HEK293 (cell line): ENCODE data around the gene C2CD4A.

ENCODE experiments used
- CTCF ChIA-PET: fragments of 350-600 bp; formaldehyde crosslinking; extraction: SDS; loops from one replicate; lab custom pipeline; 2021; ENCODE audit warnings: antibody characterized with exemption; lab: Yijun Ruan, JAX
- POLR2A ChIA-PET: fragments of 300-600 bp; formaldehyde crosslinking; extraction: SDS; loops from one replicate; lab custom pipeline; 2020; ENCODE audit warnings: antibody characterized with exemption, inconsistent platforms; lab: Yijun Ruan, JAX
- H3K27ac ChIP-seq: fragments of 200-500 bp; sonication (Bioruptor generic); 2 replicates; pipeline ENCODE4 v1.5.1; 2014; ENCODE audit warnings: low read depth, low read length, control low read depth, inconsistent platforms; ENCODE audit errors: extremely low read depth
- H3K36me3 ChIP-seq, 2 experiments: fragments of 200-500 bp in 1 of 2; sonication (Bioruptor generic) in 1 of 2; 1 replicate in 1 of 2; 2 replicates in 1 of 2; pipeline ENCODE4 v1.5.1; 2014 to 2017; ENCODE audit warnings: inconsistent platforms in 2 of 2, low read length in 2 of 2; ENCODE audit not compliant: control insufficient read depth in 2 of 2, insufficient read depth in 1 of 2
- H3K4me1 ChIP-seq: fragments of 200-500 bp; sonication (Bioruptor generic); 2 replicates; pipeline ENCODE4 v1.5.1; 2014; ENCODE audit warnings: mild to moderate bottlenecking, low read length, inconsistent platforms; ENCODE audit not compliant: control insufficient read depth, insufficient read depth
- H3K4me3 ChIP-seq: 2 replicates; pipeline ENCODE4 v1.5.1; 2011; ENCODE audit warnings: low read depth, mild to moderate bottlenecking, control low read depth, low read length, moderate library complexity
- H3K9me3 ChIP-seq: fragments of 200-500 bp; sonication (Bioruptor generic); 2 replicates; pipeline ENCODE4 v1.5.1; 2014; ENCODE audit warnings: low read depth, low read length, inconsistent platforms; ENCODE audit not compliant: control insufficient read depth, insufficient read depth
- BCL11A ChIP-seq: fragments of 450-650 bp; formaldehyde crosslinking; IDR thresholded peaks from 2 replicates; pipeline ENCODE4 v1.5.1; 2016; ENCODE audit warnings: low read depth, missing biosample characterization, missing genetic modification characterization
- HOXC10 ChIP-seq: sonication (generic); formaldehyde crosslinking; IDR thresholded peaks from 2 replicates; pipeline ENCODE4 v1.8.1; 2023; ENCODE audit warnings: mild to moderate bottlenecking, missing genetic modification reagents
- KLF8 ChIP-seq: fragments of 450-650 bp; formaldehyde crosslinking; IDR thresholded peaks from 2 replicates; pipeline ENCODE4 v1.5.1; 2016; ENCODE audit warnings: missing biosample characterization, missing genetic modification characterization
- MEIS1 ChIP-seq: sonication (generic); formaldehyde crosslinking; IDR thresholded peaks from 2 replicates; pipeline ENCODE4 v1.8.1; 2022; ENCODE audit warnings: missing genetic modification reagents, mild to moderate bottlenecking, borderline replicate concordance
- ZNF221 ChIP-seq: fragments of 450-650 bp; formaldehyde crosslinking; IDR thresholded peaks from 2 replicates; pipeline ENCODE4 v1.5.1; 2017; ENCODE audit warnings: missing biosample characterization, missing genetic modification characterization, borderline replicate concordance
- ZNF239 ChIP-seq: fragments of 450-650 bp; formaldehyde crosslinking; IDR thresholded peaks from 2 replicates; pipeline ENCODE4 v1.5.1; 2016; ENCODE audit warnings: missing biosample characterization, missing genetic modification characterization
- ZNF514 ChIP-seq: fragments of 450-650 bp; formaldehyde crosslinking; IDR thresholded peaks from 2 replicates; pipeline ENCODE4 v1.5.1; 2016; ENCODE audit warnings: missing biosample characterization, missing genetic modification characterization
- ZNF521 ChIP-seq: fragments of 450-650 bp; formaldehyde crosslinking; IDR thresholded peaks from 2 replicates; pipeline ENCODE4 v1.5.1; 2017; ENCODE audit warnings: missing biosample characterization, mild to moderate bottlenecking, missing genetic modification characterization
- ZNF529 ChIP-seq: fragments of 450-650 bp; formaldehyde crosslinking; IDR thresholded peaks from 2 replicates; pipeline ENCODE4 v1.5.1; 2017; ENCODE audit warnings: missing genetic modification characterization, missing biosample characterization; ENCODE audit not compliant: insufficient replicate concordance
- ZNF623 ChIP-seq: fragments of 450-650 bp; formaldehyde crosslinking; IDR thresholded peaks from 2 replicates; pipeline ENCODE4 v1.5.1; 2016; ENCODE audit warnings: missing biosample characterization, missing genetic modification characterization
- ZNF629 ChIP-seq: fragments of 450-650 bp; formaldehyde crosslinking; IDR thresholded peaks from 2 replicates; pipeline ENCODE4 v1.5.1; 2017; ENCODE audit warnings: missing biosample characterization, missing genetic modification characterization
- ZNF670 ChIP-seq: fragments of 450-650 bp; formaldehyde crosslinking; IDR thresholded peaks from 2 replicates; pipeline ENCODE4 v1.5.1; 2016; ENCODE audit warnings: missing biosample characterization, missing genetic modification characterization, low read depth
- ZNF785 ChIP-seq: fragments of 450-650 bp; formaldehyde crosslinking; IDR thresholded peaks from 2 replicates; pipeline ENCODE4 v1.5.1; 2016; ENCODE audit warnings: missing biosample characterization, missing genetic modification characterization
- TF ChIP-seq, protein P1 (sequence below): fragments of 450-650 bp; formaldehyde crosslinking; IDR thresholded peaks from 2 replicates; pipeline ENCODE4 v1.5.1; 2016; ENCODE audit warnings: missing biosample characterization, missing genetic modification characterization
- TF ChIP-seq, protein P2 (sequence below): fragments of 450-650 bp; formaldehyde crosslinking; IDR thresholded peaks from 2 replicates; pipeline ENCODE4 v1.5.1; 2016; ENCODE audit warnings: missing biosample characterization, missing genetic modification characterization
- TF ChIP-seq, protein P3 (sequence below): fragments of 450-650 bp; formaldehyde crosslinking; IDR thresholded peaks from 2 replicates; pipeline ENCODE4 v1.5.1; 2017; ENCODE audit warnings: missing biosample characterization, missing genetic modification characterization
- TF ChIP-seq, protein P4 (sequence below): fragments of 450-650 bp; formaldehyde crosslinking; IDR thresholded peaks from 2 replicates; pipeline ENCODE4 v1.5.1; 2016; ENCODE audit warnings: missing biosample characterization, missing genetic modification characterization
- TF ChIP-seq, protein P5 (sequence below): fragments of 450-650 bp; formaldehyde crosslinking; IDR thresholded peaks from 2 replicates; pipeline ENCODE4 v1.5.1; 2016; ENCODE audit warnings: missing biosample characterization, missing genetic modification characterization

C2CD4A gene

DNA sequence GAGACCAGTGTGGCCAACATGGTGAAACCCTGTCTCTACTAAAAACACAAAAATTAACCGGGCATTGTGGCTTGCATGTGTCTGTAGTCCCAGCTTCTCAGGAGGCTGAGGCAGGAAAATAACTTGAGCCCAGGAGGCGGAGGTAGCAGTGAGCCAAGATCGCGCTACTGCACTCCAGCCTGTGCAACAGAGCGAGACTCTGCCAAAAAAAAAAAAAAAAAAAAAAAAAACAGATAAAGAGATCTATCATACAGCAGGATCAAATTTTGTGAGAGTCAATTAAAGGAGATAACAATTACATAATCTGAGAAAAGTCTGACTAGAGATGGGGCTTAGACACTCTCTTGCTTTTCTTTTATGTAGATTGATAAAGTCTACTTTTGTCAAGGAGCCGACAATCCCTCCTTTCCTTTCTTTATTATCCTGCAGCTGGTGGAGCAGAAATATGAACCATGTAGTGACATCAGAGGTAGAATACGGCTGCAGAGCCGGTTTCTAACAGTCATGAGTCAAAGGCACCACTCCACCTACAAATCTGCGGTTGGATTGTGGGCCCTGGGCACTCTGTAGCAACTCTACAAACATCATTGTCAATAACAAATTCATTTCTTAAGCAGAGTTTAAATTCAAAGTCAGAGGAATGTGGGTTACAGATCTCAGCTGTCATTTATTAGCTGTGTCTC lies 9.0 kb downstream of the C2CD4A start:
- H3K4me1 ChIP-seq, result no peaks in the 10 kb centered on the region; the same call in 1 of the 2 replicates
- H3K27ac ChIP-seq, result no peak overlapping the region
- H3K4me3 ChIP-seq, result no peak overlapping the region
- TF ChIP-seq BCL11A (tag by site-specific recombination), result no peak
- TF ChIP-seq, protein P1, sequence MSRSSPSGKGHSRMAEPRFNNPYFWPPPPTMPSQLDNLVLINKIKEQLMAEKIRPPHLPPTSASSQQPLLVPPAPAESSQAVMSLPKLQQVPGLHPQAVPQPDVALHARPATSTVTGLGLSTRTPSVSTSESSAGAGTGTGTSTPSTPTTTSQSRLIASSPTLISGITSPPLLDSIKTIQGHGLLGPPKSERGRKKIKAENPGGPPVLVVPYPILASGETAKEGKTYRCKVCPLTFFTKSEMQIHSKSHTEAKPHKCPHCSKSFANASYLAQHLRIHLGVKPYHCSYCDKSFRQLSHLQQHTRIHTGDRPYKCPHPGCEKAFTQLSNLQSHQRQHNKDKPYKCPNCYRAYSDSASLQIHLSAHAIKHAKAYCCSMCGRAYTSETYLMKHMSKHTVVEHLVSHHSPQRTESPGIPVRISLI (tag by site-specific recombination), result peak; percentile 57; the same call in 1 of the 2 replicates
- TF ChIP-seq ZNF629 (tag by site-specific recombination), result no peak
- CTCF ChIA-PET, result interaction anchor here (0.6 to 1.5 kb wide), 3 partner anchors 16 to 178 kb away, joined by 3 to 4 read pairs (median 3); partner anchors contain the start of gene VPS13C
- POLR2A ChIA-PET, result interaction anchor here (1.5 kb wide), 1 partner anchor 9 kb away, joined by 3 read pairs; the partner anchor contains the start of gene C2CD4A
- H3K9me3 ChIP-seq, result no peaks in the 10 kb centered on the region
- H3K36me3 ChIP-seq, result no peaks in the 10 kb centered on the region

DNA sequence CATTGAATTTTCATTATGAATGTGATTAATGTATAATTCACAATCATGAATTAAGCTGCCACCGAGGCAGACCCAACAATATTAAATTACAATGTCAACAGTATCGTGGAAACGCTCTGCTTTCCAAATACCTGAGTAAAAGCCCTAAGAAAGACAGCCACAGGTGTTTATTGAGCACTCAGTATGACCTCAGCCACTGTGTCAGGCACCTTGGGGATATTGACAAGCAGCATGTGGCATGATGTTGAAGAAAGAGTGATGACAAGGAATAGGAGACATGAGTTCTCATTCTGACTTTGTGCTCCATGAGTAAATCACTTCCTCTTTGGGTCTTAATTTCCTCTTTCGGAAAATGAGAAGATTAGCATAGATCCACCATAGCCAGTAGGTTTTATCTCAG lies 12.8 kb downstream of the C2CD4A start:
- H3K4me3 ChIP-seq, result no peak overlapping the region
- no peaks in the 10 kb centered on the region for H3K36me3 ChIP-seq
- POLR2A ChIA-PET, result no interaction called here
- no peaks in the 10 kb centered on the region for H3K9me3 ChIP-seq
- CTCF ChIA-PET, result no interaction called here
- H3K4me1 ChIP-seq, result no peaks in the 10 kb centered on the region; the same call in 1 of the 2 replicates
- no peak overlapping the region for H3K27ac ChIP-seq
- no peak for TF ChIP-seq ZNF521 (tag by site-specific recombination)

DNA sequence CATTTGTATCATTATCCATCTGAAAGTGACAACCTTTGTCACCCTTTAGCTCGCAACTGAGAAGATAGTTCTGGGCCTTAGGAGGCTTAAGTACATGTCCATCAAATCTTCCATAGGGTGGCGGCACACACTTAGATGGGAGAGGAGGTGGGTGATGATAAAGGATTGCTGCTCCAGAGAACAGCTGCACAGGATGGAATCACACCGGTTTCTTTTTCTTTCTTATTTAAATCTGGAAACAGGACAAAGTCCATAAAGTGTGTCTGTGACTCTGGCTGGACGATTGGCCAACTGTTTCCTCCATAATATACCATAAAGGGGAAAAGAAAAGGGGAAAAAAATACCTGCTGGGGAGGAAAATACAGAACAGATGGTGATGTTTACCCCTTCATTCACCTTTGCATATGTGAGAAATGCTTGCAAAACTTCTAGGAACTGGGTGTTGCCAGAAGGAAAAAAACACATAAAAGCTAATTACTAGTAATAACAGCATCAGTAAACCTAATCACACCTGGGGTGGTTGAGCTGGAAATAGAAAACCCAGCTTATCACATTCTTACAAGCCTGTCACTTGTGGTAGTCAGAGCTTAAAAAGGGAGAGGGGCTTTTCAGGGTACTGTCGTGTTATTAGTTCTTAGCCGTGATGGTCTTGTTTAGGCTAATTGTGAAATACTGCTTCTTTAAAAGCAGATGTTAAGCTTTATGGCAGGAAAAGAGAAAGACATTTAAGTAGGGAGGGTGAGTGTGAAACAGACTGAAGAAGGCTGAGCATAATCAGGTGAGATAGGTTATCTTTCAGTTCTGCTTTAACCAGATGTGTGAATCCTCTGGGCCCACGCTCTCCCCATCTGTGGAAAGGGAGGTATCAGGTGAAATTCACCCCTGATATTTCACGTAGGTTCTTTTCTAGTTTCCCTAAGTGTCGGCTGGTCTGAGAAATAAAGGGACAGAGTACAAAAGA lies 16.7 kb downstream of the C2CD4A start:
- Histone ChIP-seq H3K9me3 (no peaks in the 10 kb centered on the region), H3K4me3 (no peak overlapping the region), H3K36me3 (no peaks in the 10 kb centered on the region), H3K27ac (no peak overlapping the region), H3K4me1 (no peaks in the 10 kb centered on the region)
- POLR2A ChIA-PET, result no interaction called here
- CTCF ChIA-PET, result interaction anchor here (0.8 to 1.4 kb wide), 3 partner anchors 9 to 490 kb away, joined by 4 read pairs; no protein-coding TSS in a partner anchor
- no peak for TF ChIP-seq ZNF623 (tag by site-specific recombination)
- no peak for TF ChIP-seq ZNF670 (tag by site-specific recombination)
- no peak for TF ChIP-seq ZNF239 (tag by site-specific recombination)
- TF ChIP-seq ZNF514, result no peak
- no peak for TF ChIP-seq ZNF221 (tag by site-specific recombination)
- TF ChIP-seq, protein P2, sequence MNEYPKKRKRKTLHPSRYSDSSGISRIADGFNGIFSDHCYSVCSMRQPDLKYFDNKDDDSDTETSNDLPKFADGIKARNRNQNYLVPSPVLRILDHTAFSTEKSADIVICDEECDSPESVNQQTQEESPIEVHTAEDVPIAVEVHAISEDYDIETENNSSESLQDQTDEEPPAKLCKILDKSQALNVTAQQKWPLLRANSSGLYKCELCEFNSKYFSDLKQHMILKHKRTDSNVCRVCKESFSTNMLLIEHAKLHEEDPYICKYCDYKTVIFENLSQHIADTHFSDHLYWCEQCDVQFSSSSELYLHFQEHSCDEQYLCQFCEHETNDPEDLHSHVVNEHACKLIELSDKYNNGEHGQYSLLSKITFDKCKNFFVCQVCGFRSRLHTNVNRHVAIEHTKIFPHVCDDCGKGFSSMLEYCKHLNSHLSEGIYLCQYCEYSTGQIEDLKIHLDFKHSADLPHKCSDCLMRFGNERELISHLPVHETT, result no peak
- TF ChIP-seq, protein P3, sequence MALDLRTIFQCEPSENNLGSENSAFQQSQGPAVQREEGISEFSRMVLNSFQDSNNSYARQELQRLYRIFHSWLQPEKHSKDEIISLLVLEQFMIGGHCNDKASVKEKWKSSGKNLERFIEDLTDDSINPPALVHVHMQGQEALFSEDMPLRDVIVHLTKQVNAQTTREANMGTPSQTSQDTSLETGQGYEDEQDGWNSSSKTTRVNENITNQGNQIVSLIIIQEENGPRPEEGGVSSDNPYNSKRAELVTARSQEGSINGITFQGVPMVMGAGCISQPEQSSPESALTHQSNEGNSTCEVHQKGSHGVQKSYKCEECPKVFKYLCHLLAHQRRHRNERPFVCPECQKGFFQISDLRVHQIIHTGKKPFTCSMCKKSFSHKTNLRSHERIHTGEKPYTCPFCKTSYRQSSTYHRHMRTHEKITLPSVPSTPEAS (tag by site-specific recombination), result no peak
- no peak for TF ChIP-seq ZNF529
- no peak for TF ChIP-seq MEIS1 (CRISPR knock-in tag)
- TF ChIP-seq KLF8 (tag by site-specific recombination), result no peak
- no peak for TF ChIP-seq ZNF785
- TF ChIP-seq, protein P4, sequence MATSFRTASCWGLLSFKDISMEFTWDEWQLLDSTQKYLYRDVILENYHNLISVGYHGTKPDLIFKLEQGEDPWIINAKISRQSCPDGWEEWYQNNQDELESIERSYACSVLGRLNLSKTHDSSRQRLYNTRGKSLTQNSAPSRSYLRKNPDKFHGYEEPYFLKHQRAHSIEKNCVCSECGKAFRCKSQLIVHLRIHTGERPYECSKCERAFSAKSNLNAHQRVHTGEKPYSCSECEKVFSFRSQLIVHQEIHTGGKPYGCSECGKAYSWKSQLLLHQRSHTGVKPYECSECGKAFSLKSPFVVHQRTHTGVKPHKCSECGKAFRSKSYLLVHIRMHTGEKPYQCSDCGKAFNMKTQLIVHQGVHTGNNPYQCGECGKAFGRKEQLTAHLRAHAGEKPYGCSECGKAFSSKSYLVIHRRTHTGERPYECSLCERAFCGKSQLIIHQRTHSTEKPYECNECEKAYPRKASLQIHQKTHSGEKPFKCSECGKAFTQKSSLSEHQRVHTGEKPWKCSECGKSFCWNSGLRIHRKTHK (tag by site-specific recombination), result no peak
- TF ChIP-seq, protein P5, sequence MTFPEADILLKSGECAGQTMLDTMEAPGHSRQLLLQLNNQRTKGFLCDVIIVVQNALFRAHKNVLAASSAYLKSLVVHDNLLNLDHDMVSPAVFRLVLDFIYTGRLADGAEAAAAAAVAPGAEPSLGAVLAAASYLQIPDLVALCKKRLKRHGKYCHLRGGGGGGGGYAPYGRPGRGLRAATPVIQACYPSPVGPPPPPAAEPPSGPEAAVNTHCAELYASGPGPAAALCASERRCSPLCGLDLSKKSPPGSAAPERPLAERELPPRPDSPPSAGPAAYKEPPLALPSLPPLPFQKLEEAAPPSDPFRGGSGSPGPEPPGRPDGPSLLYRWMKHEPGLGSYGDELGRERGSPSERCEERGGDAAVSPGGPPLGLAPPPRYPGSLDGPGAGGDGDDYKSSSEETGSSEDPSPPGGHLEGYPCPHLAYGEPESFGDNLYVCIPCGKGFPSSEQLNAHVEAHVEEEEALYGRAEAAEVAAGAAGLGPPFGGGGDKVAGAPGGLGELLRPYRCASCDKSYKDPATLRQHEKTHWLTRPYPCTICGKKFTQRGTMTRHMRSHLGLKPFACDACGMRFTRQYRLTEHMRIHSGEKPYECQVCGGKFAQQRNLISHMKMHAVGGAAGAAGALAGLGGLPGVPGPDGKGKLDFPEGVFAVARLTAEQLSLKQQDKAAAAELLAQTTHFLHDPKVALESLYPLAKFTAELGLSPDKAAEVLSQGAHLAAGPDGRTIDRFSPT, result no peak
- TF ChIP-seq HOXC10, result no peak
